Fibroblast of lung (primary cell): ENCODE measurements around the gene SLC25A43. TPM values are rescaled to one million over a fixed set of nuclear protein-coding genes. Genes with fewer than 3 reads are reported as not detected.

Experiments used
- DNase-seq, 2 donors: peaks; one replicate each; pipeline versions ENCODE4 v3.0.0 to v3.0.0-alpha.2; 2010; ENCODE audit warnings: low read depth in 2 of 2
- H2AFZ ChIP-seq: 2 replicates; pipeline ENCODE4 v1.5.1; 2012; ENCODE audit warnings: low read length, control low read depth, inconsistent platforms
- H3K27ac ChIP-seq: 2 replicates; pipeline ENCODE4 v1.5.1; 2011; ENCODE audit warnings: low read length, control low read depth; ENCODE audit not compliant: insufficient read depth
- H3K27me3 ChIP-seq: 2 replicates; pipeline ENCODE4 v1.5.1; 2011; ENCODE audit warnings: mild to moderate bottlenecking, low read length; ENCODE audit not compliant: control insufficient read depth, insufficient read depth
- H3K36me3 ChIP-seq: 2 replicates; pipeline ENCODE4 v1.5.1; 2011; ENCODE audit warnings: low read length; ENCODE audit not compliant: control insufficient read depth, insufficient read depth
- H3K4me1 ChIP-seq: 2 replicates; pipeline ENCODE4 v1.5.1; 2011; ENCODE audit warnings: low read length; ENCODE audit not compliant: control insufficient read depth, insufficient read depth; ENCODE audit errors: extremely low read depth
- H3K4me2 ChIP-seq: 2 replicates; pipeline ENCODE4 v1.5.1; 2011; ENCODE audit warnings: low read length, control low read depth; ENCODE audit not compliant: insufficient read depth; ENCODE audit errors: extremely low read depth
- H3K4me3 ChIP-seq, 4 experiments: fragments of 200-600 bp in 1 of 4; sonication (generic) in 1 of 4; replicated peaks in 1 of 4; 2 replicates each; pipeline ENCODE4 v1.5.1; 2011 to 2016; ENCODE audit warnings: low read length in 4 of 4, low read depth in 3 of 4, mild to moderate bottlenecking in 3 of 4, control low read depth in 2 of 4, inconsistent platforms in 1 of 4, mixed read lengths in 1 of 4; ENCODE audit not compliant: insufficient read depth in 1 of 4; ENCODE audit errors: control extremely low read depth in 1 of 4
- H3K79me2 ChIP-seq: 2 replicates; pipeline ENCODE4 v1.5.1; 2012; ENCODE audit warnings: mild to moderate bottlenecking, low read length, inconsistent platforms; ENCODE audit not compliant: control insufficient read depth, insufficient read depth
- H3K9ac ChIP-seq: 2 replicates; pipeline ENCODE4 v1.5.1; 2011; ENCODE audit warnings: mild to moderate bottlenecking, low read length, control low read depth; ENCODE audit not compliant: insufficient read depth
- H3K9me3 ChIP-seq: 2 replicates; pipeline ENCODE4 v1.5.1; 2012; ENCODE audit warnings: low read depth, low read length; ENCODE audit not compliant: control insufficient read depth, insufficient read depth
- H4K20me1 ChIP-seq: 2 replicates; pipeline ENCODE4 v1.5.1; 2011; ENCODE audit warnings: low read length; ENCODE audit not compliant: control insufficient read depth, insufficient read depth; ENCODE audit errors: extremely low read depth
- CTCF ChIP-seq, 2 donors: IDR thresholded peaks in 1 of 2; conservative IDR thresholded peaks in 1 of 2; 1 replicate in 1 of 2; 2 replicates in 1 of 2; pipeline ENCODE4 v1.5.1; 2011 to 2012; ENCODE audit warnings: low read length in 2 of 2, control low read depth in 1 of 2, inconsistent platforms in 1 of 2, low read depth in 1 of 2, mild to moderate bottlenecking in 1 of 2
- EZH2 ChIP-seq: IDR thresholded peaks from 2 replicates; pipeline ENCODE4 v1.5.1; 2012; ENCODE audit warnings: low read length, control low read depth, mild to moderate bottlenecking; ENCODE audit errors: missing control alignments
- polyA plus RNA-seq, 2 donors: library from polyadenylated mRNA; depleted of rRNA in 1 of 2; stranded (reverse) in 1 of 2; unstranded in 1 of 2; fragments of >200 nt; gene quantifications; 2 replicates each; pipeline ENCODE4 v1.2.1, GENCODE V29; 2011 to 2012; ENCODE audit warnings: missing spikeins in 1 of 2
- total RNA-seq: library from RNA; depleted of rRNA; stranded (reverse); fragments of >200 nt; gene quantifications from 2 replicates; pipeline ENCODE4 v1.2.1, GENCODE V29; 2014

Gene SLC25A43
- total and polyA plus RNA-seq, 2 donors (not counting 1 experiment from before 2014, with no cell fraction given) = 31.0 to 31.6 TPM

- Histone ChIP-seq H3K4me1 (no peaks in the 10 kb centered on the region), H3K79me2 (no peaks in the 10 kb centered on the region), H3K4me3 (no peak overlapping the region), H2AFZ (no peak overlapping the region), H4K20me1 (no peaks in the 10 kb centered on the region), H3K9me3 (no peaks in the 10 kb centered on the region), H3K9ac (no peak overlapping the region), H3K27me3 (no peaks in the 10 kb centered on the region), H3K4me2 (no peak overlapping the region), H3K27ac (no peak overlapping the region), H3K36me3 (no peaks in the 10 kb centered on the region)
- no peak for TF ChIP-seq EZH2
- TF ChIP-seq CTCF (conservative IDR thresholded peaks at IDR 0.05 in 1 of 2, IDR thresholded peaks at IDR 0.05 in 1 of 2; ENCODE audit: low read depth in 1 of 2, low read length in 2 of 2) = no peak
- no peak for DNase-seq
These were observed 54.1 kb downstream of the SLC25A43 start for GRCh38 chrX:119453202-119453601.

DNA sequence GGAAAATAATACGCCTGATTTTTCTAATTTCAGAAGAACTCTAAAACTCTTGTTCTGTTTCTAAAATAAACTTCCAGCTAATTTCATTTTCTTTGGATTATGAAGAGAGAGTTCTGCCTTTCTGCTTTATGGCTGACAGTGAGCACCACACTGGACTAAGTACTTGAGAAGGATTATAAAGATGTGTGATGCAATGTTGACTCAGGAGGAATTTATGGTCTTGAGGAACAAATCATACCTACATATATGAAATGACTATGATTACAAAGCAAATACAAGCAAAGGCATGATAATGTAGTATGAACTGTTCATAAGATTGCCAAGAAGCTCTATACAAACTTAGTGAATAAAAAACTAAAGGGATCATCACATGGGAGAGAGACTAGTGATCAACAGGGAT, 56.1 kb downstream of the SLC25A43 start:
- H3K27ac ChIP-seq = no peak overlapping the region

GRCh38 chrX:119459181-119459580, 60.0 kb downstream of the SLC25A43 start:
- no peaks in the 10 kb centered on the region for H3K27me3 ChIP-seq
- no peak for DNase-seq
- H3K4me3 ChIP-seq = no peak overlapping the region
- H3K36me3 ChIP-seq = no peaks in the 10 kb centered on the region
- H2AFZ ChIP-seq = no peak overlapping the region
- no peak overlapping the region for H3K4me2 ChIP-seq
- H3K4me1 ChIP-seq = no peaks in the 10 kb centered on the region
- TF ChIP-seq CTCF (conservative IDR thresholded peaks at IDR 0.05 in 1 of 2, IDR thresholded peaks at IDR 0.05 in 1 of 2; ENCODE audit: low read depth in 1 of 2, low read length in 2 of 2) (no peak), EZH2 (no peak)
- H3K79me2 ChIP-seq = no peaks in the 10 kb centered on the region
- H3K9ac ChIP-seq = no peak overlapping the region
- H3K27ac ChIP-seq = no peak overlapping the region
- H4K20me1 ChIP-seq = no peaks in the 10 kb centered on the region
- H3K9me3 ChIP-seq = no peaks in the 10 kb centered on the region

More for the DNA sequence above, 56.1 kb downstream of the SLC25A43 start:
- Histone ChIP-seq H3K27me3 (no peaks in the 10 kb centered on the region), H4K20me1 (no peaks in the 10 kb centered on the region), H3K9ac (no peak overlapping the region), H3K9me3 (no peaks in the 10 kb centered on the region), H3K4me3 (no peak overlapping the region), H3K36me3 (no peaks in the 10 kb centered on the region), H3K4me1 (no peaks in the 10 kb centered on the region), H2AFZ (no peak overlapping the region), H3K4me2 (no peak overlapping the region), H3K79me2 (no peaks in the 10 kb centered on the region)
- no peak for TF ChIP-seq CTCF (conservative IDR thresholded peaks at IDR 0.05 in 1 of 2, IDR thresholded peaks at IDR 0.05 in 1 of 2; ENCODE audit: low read depth in 1 of 2, low read length in 2 of 2)
- DNase-seq = peak; percentile 22 to 25
